WTC11 (cell line): Measurements from ENCODE around the gene RUFY2. TPM values are rescaled to one million over a fixed set of nuclear protein-coding genes. Genes with fewer than 3 reads are reported as not detected.

Experiments
- ATAC-seq: fragments of 200-7000 bp; cut with Tn5 transposase; 2 replicates; pipeline ENCODE4 v1.10.0; 2021; ENCODE audit warnings: mild to moderate bottlenecking, moderate library complexity
- CTCF ChIA-PET: fragments of 300-600 bp; sonication (Branson Sonifier 250); formaldehyde crosslinking; loops from one replicate; lab custom pipeline; 2021; ENCODE audit warnings: antibody characterized with exemption; lab: Charles Lee
- POLR2A ChIA-PET: fragments of 350-600 bp; sonication (Branson Sonifier 250); formaldehyde crosslinking; loops from one replicate; lab custom pipeline; 2021; ENCODE audit warnings: antibody characterized with exemption; lab: Charles Lee
- DNase-seq: peaks from one replicate; pipeline ENCODE4 v3.0.0; 2021; ENCODE audit warnings: low spot score
- H3K27ac Mint-ChIP-seq: 2 replicates; pipeline ENCODE4 v1.8.0; 2021; ENCODE audit warnings: mixed read lengths
- H3K27me3 Mint-ChIP-seq: 2 replicates; pipeline ENCODE4 v1.8.0; 2021; ENCODE audit warnings: low read depth, mild to moderate bottlenecking, moderate library complexity, mixed read lengths
- H3K36me3 Mint-ChIP-seq: 2 replicates; pipeline ENCODE4 v1.8.0; 2021; ENCODE audit warnings: mixed read lengths
- H3K4me1 Mint-ChIP-seq: 2 replicates; pipeline ENCODE4 v1.8.0; 2022; ENCODE audit warnings: mixed read lengths
- H3K4me3 Mint-ChIP-seq: 2 replicates; pipeline ENCODE4 v1.8.0; 2021; ENCODE audit warnings: mild to moderate bottlenecking, moderate library complexity, mixed read lengths
- H3K9me3 Mint-ChIP-seq: 2 replicates; pipeline ENCODE4 v1.8.0; 2021; ENCODE audit warnings: mixed read lengths
- ATF3 ChIP-seq: sonication (generic); formaldehyde crosslinking; conservative IDR thresholded peaks from 2 replicates; pipeline ENCODE4 v1.8.1; 2022; ENCODE audit warnings: mild to moderate bottlenecking, missing genetic modification reagents
- CBFB ChIP-seq: sonication (generic); formaldehyde crosslinking; IDR thresholded peaks from 2 replicates; pipeline ENCODE4 v1.8.1; 2022; ENCODE audit warnings: mild to moderate bottlenecking, low read depth, missing genetic modification reagents
- CREB1 ChIP-seq: sonication (generic); formaldehyde crosslinking; IDR thresholded peaks from 2 replicates; pipeline ENCODE4 v1.8.0; 2023; ENCODE audit warnings: mild to moderate bottlenecking, missing genetic modification reagents
- CREM ChIP-seq: sonication (generic); formaldehyde crosslinking; IDR thresholded peaks from 2 replicates; pipeline ENCODE4 v1.8.1; 2022; ENCODE audit warnings: mild to moderate bottlenecking, missing genetic modification reagents, moderate library complexity
- ERG ChIP-seq: fragments of 250-450 bp; sonication (Bioruptor Pico); IDR thresholded peaks from 2 replicates; pipeline ENCODE4 v1.8.0; 2021; ENCODE audit warnings: mild to moderate bottlenecking
- FOXJ3 ChIP-seq: sonication (generic); formaldehyde crosslinking; IDR thresholded peaks from 2 replicates; pipeline ENCODE4 v1.9.0; 2021; ENCODE audit warnings: missing genetic modification reagents, mild to moderate bottlenecking, borderline replicate concordance
- JAZF1 ChIP-seq: fragments of 250-450 bp; sonication (Bioruptor Pico); IDR thresholded peaks from 2 replicates; pipeline ENCODE4 v1.9.0; 2021; ENCODE audit warnings: moderate library complexity, mild to moderate bottlenecking, inconsistent platforms
- JUN ChIP-seq: sonication (generic); formaldehyde crosslinking; IDR thresholded peaks from 2 replicates; pipeline ENCODE4 v1.8.0; 2023; ENCODE audit warnings: mild to moderate bottlenecking, missing genetic modification reagents
- KAT7 ChIP-seq: sonication (generic); formaldehyde crosslinking; IDR thresholded peaks from 2 replicates; pipeline ENCODE4 v1.8.1; 2023; ENCODE audit warnings: missing genetic modification reagents, mild to moderate bottlenecking, borderline replicate concordance
- MLX ChIP-seq: sonication (generic); formaldehyde crosslinking; IDR thresholded peaks from 2 replicates; pipeline ENCODE4 v1.8.1; 2023; ENCODE audit warnings: mild to moderate bottlenecking, missing genetic modification reagents, moderate library complexity
- NFE2L1 ChIP-seq: sonication (generic); formaldehyde crosslinking; IDR thresholded peaks from 2 replicates; pipeline ENCODE4 v1.8.1; 2023; ENCODE audit warnings: missing genetic modification reagents
- NFYB ChIP-seq: sonication (generic); formaldehyde crosslinking; conservative IDR thresholded peaks from 2 replicates; pipeline ENCODE4 v1.8.0; 2022; ENCODE audit warnings: low read depth, missing genetic modification reagents
- PREB ChIP-seq: sonication (generic); formaldehyde crosslinking; IDR thresholded peaks from 2 replicates; pipeline ENCODE4 v1.8.1; 2022; ENCODE audit warnings: mild to moderate bottlenecking, missing genetic modification reagents, moderate library complexity, borderline replicate concordance
- PRRX2 ChIP-seq: fragments of 250-450 bp; sonication (Bioruptor Pico); IDR thresholded peaks from 2 replicates; pipeline ENCODE4 v1.8.0; 2021; ENCODE audit warnings: mild to moderate bottlenecking
- SMAD3 ChIP-seq: sonication (generic); formaldehyde crosslinking; IDR thresholded peaks from 2 replicates; pipeline ENCODE4 v1.8.0; 2022; ENCODE audit warnings: missing genetic modification reagents, mild to moderate bottlenecking, borderline replicate concordance
- SMAD4 ChIP-seq: sonication (generic); formaldehyde crosslinking; IDR thresholded peaks from 2 replicates; pipeline ENCODE4 v1.8.0; 2022; ENCODE audit warnings: mild to moderate bottlenecking, missing genetic modification reagents
- TEAD1 ChIP-seq: sonication (generic); formaldehyde crosslinking; IDR thresholded peaks from 2 replicates; pipeline ENCODE4 v1.8.0; 2022; ENCODE audit warnings: mild to moderate bottlenecking, missing genetic modification reagents
- ZMAT4 ChIP-seq: fragments of 250-450 bp; sonication (Bioruptor Pico); IDR thresholded peaks from 2 replicates; pipeline ENCODE4 v1.9.0; 2021; ENCODE audit warnings: mild to moderate bottlenecking
- ZNF138 ChIP-seq: sonication (generic); formaldehyde crosslinking; conservative IDR thresholded peaks from 2 replicates; pipeline ENCODE4 v1.8.1; 2022; ENCODE audit warnings: mild to moderate bottlenecking, moderate library complexity, missing genetic modification reagents
- ZNF281 ChIP-seq: sonication (generic); formaldehyde crosslinking; IDR thresholded peaks from 2 replicates; pipeline ENCODE4 v1.8.0; 2023; ENCODE audit warnings: mild to moderate bottlenecking, missing genetic modification reagents
- ZNF396 ChIP-seq: fragments of 250-450 bp; sonication (Bioruptor Pico); IDR thresholded peaks from 2 replicates; pipeline ENCODE4 v1.8.0; 2021; ENCODE audit warnings: mild to moderate bottlenecking, moderate library complexity, borderline replicate concordance
- ZNF532 ChIP-seq: fragments of 250-450 bp; sonication (Bioruptor Pico); IDR thresholded peaks from 2 replicates; pipeline ENCODE4 v1.9.0; 2021; ENCODE audit warnings: mild to moderate bottlenecking, borderline replicate concordance
- ZNF671 ChIP-seq: fragments of 250-450 bp; sonication (Bioruptor Pico); IDR thresholded peaks from 2 replicates; pipeline ENCODE4 v1.8.0; 2021; ENCODE audit warnings: mild to moderate bottlenecking
- total RNA-seq: library from RNA; stranded (reverse); gene quantifications from 3 replicates; pipeline ENCODE4 v1.2.3, GENCODE V29; 2021

RUFY2 gene
- total RNA-seq, 1 experiment from 2014 or later = 10.3 TPM

- Mint-ChIP-seq H3K27ac (no peak overlapping the region), H3K9me3 (no peaks in the 10 kb centered on the region), H3K36me3 (peaks cover 22% of the 10 kb centered on the region), H3K4me1 (no peaks in the 10 kb centered on the region), H3K4me3 (no peak overlapping the region), H3K27me3 (no peaks in the 10 kb centered on the region)
- TF ChIP-seq JAZF1 (CRISPR knock-in tag) = no peak
- TF ChIP-seq PREB (CRISPR knock-in tag) = no peak
- TF ChIP-seq SMAD4 (CRISPR knock-in tag) = no peak
- TF ChIP-seq NFE2L1 (CRISPR knock-in tag) = no peak
- no peak for TF ChIP-seq KAT7 (CRISPR knock-in tag)
- TF ChIP-seq NFYB (CRISPR knock-in tag) = no peak
- 0 out of 2 replicates have a peak, but pooled peaks have one; percentile 40 for TF ChIP-seq ERG
- 0 out of 2 replicates have a peak, but pooled peaks have one; percentile 72 for TF ChIP-seq ZNF532 (CRISPR knock-in tag)
- no peak for TF ChIP-seq FOXJ3
- TF ChIP-seq CREM (CRISPR knock-in tag) = no peak
- TF ChIP-seq ZNF396 (CRISPR knock-in tag) = no peak
- 0 out of 2 replicates have a peak, but pooled peaks have one; percentile 8 for TF ChIP-seq PRRX2
- DNase-seq = no peak
- POLR2A ChIA-PET = no interaction called here
- ATAC-seq = no peak
- CTCF ChIA-PET = interaction anchor here (2.3 kb wide), 2 partner anchors 116 to 134 kb away, joined by 11 to 19 read pairs; no protein-coding TSS in a partner anchor
Measured at GRCh38 chr10:68346774-68347173, 60.3 kb downstream of the RUFY2 start.

- no peak for ATAC-seq
- Mint-ChIP-seq H3K27ac (peak overlapping the region; percentile 17), H3K9me3 (no peaks in the 10 kb centered on the region), H3K27me3 (no peaks in the 10 kb centered on the region), H3K4me1 (no peaks in the 10 kb centered on the region), H3K36me3 (peaks cover 34% of the 10 kb centered on the region), H3K4me3 (no peak overlapping the region)
- CTCF ChIA-PET = interaction anchor here (0.6 kb wide), 1 partner anchor 1064 kb away, joined by 5 read pairs; no protein-coding TSS in a partner anchor
- POLR2A ChIA-PET = interaction anchor here (0.9 to 1.2 kb wide), 3 partner anchors 10 to 14 kb away, joined by 3 to 4 read pairs (median 3); partner anchors contain the start of genes HNRNPH3 and PBLD
- no peak for DNase-seq
- TF ChIP-seq ATF3 (CRISPR knock-in tag) = no peak
- no peak for TF ChIP-seq ZNF138 (CRISPR knock-in tag)
- no peak for TF ChIP-seq ZMAT4
- no peak for TF ChIP-seq SMAD3 (CRISPR knock-in tag)
- no peak for TF ChIP-seq CREB1 (CRISPR knock-in tag)
- TF ChIP-seq ZNF281 (CRISPR knock-in tag) = no peak
- TF ChIP-seq TEAD1 (CRISPR knock-in tag) = no peak
- TF ChIP-seq JUN (CRISPR knock-in tag) = no peak
- TF ChIP-seq CBFB (CRISPR knock-in tag) = no peak
- TF ChIP-seq FOXJ3 = no peak
- TF ChIP-seq MLX (CRISPR knock-in tag) = no peak
- TF ChIP-seq ZNF671 = no peak
Measured at GRCh38 chr10:68345621-68346020, 61.5 kb downstream of the RUFY2 start.
